BE2C (cell line): Measurements from ENCODE around the gene DDX49.

Experiments used
- DNase-seq: peaks from one replicate; pipeline ENCODE4 v3.0.0-alpha.2; 2020
- H3K27me3 ChIP-seq: fragments of 250-450 bp; sonication (Bioruptor Pico); 2 replicates; pipeline ENCODE4 v1.5.1; 2020; ENCODE audit warnings: mild to moderate bottlenecking
- H3K36me3 ChIP-seq: fragments of 250-450 bp; sonication (Bioruptor Pico); 2 replicates; pipeline ENCODE4 v1.5.1; 2020; ENCODE audit warnings: mild to moderate bottlenecking
- H3K4me1 ChIP-seq: fragments of 250-450 bp; sonication (Bioruptor Pico); 2 replicates; pipeline ENCODE4 v1.5.1; 2020
- H3K4me3 ChIP-seq: 2 replicates; pipeline ENCODE4 v1.5.1; 2011; ENCODE audit warnings: low read depth, low read length
- H3K9me3 ChIP-seq: fragments of 250-450 bp; sonication (Bioruptor Pico); 2 replicates; pipeline ENCODE4 v1.5.1; 2020
- TF ChIP-seq, protein P1 (sequence below): IDR thresholded peaks from 2 replicates; pipeline ENCODE4 v1.5.1; 2012; ENCODE audit warnings: mild to moderate bottlenecking, low read depth, low read length

DDX49 gene

DNA sequence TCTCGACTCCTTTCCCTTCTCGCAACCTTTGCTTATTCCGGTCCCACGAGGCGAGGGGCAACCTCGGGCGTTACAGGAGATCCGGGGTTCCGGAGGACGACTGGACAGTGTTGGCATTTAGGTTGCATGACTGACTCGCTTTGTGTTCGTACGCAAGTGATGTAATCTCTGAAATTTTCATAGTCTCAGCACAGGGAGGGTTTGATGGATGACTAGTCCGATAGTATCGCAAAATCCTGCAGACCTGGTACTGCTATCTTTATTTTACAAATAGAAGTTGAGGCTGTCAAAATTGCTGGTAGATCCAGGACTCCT, 342 bp downstream of the DDX49 start:
- TF ChIP-seq, protein P1, sequence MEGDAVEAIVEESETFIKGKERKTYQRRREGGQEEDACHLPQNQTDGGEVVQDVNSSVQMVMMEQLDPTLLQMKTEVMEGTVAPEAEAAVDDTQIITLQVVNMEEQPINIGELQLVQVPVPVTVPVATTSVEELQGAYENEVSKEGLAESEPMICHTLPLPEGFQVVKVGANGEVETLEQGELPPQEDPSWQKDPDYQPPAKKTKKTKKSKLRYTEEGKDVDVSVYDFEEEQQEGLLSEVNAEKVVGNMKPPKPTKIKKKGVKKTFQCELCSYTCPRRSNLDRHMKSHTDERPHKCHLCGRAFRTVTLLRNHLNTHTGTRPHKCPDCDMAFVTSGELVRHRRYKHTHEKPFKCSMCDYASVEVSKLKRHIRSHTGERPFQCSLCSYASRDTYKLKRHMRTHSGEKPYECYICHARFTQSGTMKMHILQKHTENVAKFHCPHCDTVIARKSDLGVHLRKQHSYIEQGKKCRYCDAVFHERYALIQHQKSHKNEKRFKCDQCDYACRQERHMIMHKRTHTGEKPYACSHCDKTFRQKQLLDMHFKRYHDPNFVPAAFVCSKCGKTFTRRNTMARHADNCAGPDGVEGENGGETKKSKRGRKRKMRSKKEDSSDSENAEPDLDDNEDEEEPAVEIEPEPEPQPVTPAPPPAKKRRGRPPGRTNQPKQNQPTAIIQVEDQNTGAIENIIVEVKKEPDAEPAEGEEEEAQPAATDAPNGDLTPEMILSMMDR = no peak
- H3K36me3 ChIP-seq = peaks cover 35% of the 10 kb centered on the region

GRCh38 chr19:18920400-18920799, 885 bp downstream of the DDX49 start:
- H3K36me3 ChIP-seq = peaks cover 39% of the 10 kb centered on the region
- no peaks in the 10 kb centered on the region for H3K9me3 ChIP-seq
- peak overlapping the region; percentile 100 for H3K4me3 ChIP-seq
- H3K4me1 ChIP-seq = peaks cover 3% of the 10 kb centered on the region; the same call in 1 of the 2 replicates
- no peak for DNase-seq
- H3K27me3 ChIP-seq = no peaks in the 10 kb centered on the region
- TF ChIP-seq, protein P1 = no peak

More for the DNA sequence above, 342 bp downstream of the DDX49 start:
- Histone ChIP-seq H3K9me3 (no peaks in the 10 kb centered on the region), H3K4me1 (peaks cover 3% of the 10 kb centered on the region; the same call in 1 of the 2 replicates), H3K4me3 (peak overlapping the region; percentile 100), H3K27me3 (no peaks in the 10 kb centered on the region)
- no peak for DNase-seq

GRCh38 chr19:18921593-18921992, 2.1 kb downstream of the DDX49 start:
- H3K9me3 ChIP-seq = no peaks in the 10 kb centered on the region
- H3K27me3 ChIP-seq = no peaks in the 10 kb centered on the region
- H3K4me3 ChIP-seq = no peak overlapping the region
- peaks cover 45% of the 10 kb centered on the region for H3K36me3 ChIP-seq
- H3K4me1 ChIP-seq = peaks cover 3% of the 10 kb centered on the region; the same call in 1 of the 2 replicates
- DNase-seq = no peak
- TF ChIP-seq, protein P1 = no peak

- DNase-seq = no peak
- Histone ChIP-seq H3K9me3 (no peaks in the 10 kb centered on the region), H3K27me3 (no peaks in the 10 kb centered on the region), H3K36me3 (peaks cover 48% of the 10 kb centered on the region), H3K4me1 (peaks cover 3% of the 10 kb centered on the region; the same call in 1 of the 2 replicates), H3K4me3 (no peak overlapping the region)
- TF ChIP-seq, protein P1 = no peak
Measured at GRCh38 chr19:18922228-18922985, 2.9 kb downstream of the DDX49 start.

GRCh38 chr19:18924684-18925213, 5.2 kb downstream of the DDX49 start:
- H3K4me1 ChIP-seq = peaks cover 3% of the 10 kb centered on the region; the same call in 1 of the 2 replicates
- no peak for DNase-seq
- peaks cover 54% of the 10 kb centered on the region for H3K36me3 ChIP-seq
- no peaks in the 10 kb centered on the region for H3K9me3 ChIP-seq
- H3K27me3 ChIP-seq = no peaks in the 10 kb centered on the region
- TF ChIP-seq, protein P1 = no peak
- no peak overlapping the region for H3K4me3 ChIP-seq

GRCh38 chr19:18928018-18928805, 8.7 kb downstream of the DDX49 start:
- Histone ChIP-seq H3K27me3 (no peaks in the 10 kb centered on the region), H3K36me3 (peaks cover 32% of the 10 kb centered on the region), H3K4me3 (no peak overlapping the region), H3K4me1 (0 out of 2 replicates have a peak, but pooled peaks cover 3% of the 10 kb centered on the region), H3K9me3 (no peaks in the 10 kb centered on the region)
- TF ChIP-seq, protein P1 = no peak
- no peak for DNase-seq
